Heart left ventricle (tissue), 13 donors: ENCODE results near the gene LPIN1.

ENCODE experiments used
- CTCF ChIP-seq, 12 donors: fragments of 200-600 bp; sonication (generic) in 4 of 12; IDR thresholded peaks; one replicate each; pipeline versions ENCODE4 v1.5.0 to v1.8.0; 2018 to 2022; ENCODE audit warnings: antibody characterized with exemption in 12 of 12, mild to moderate bottlenecking in 5 of 12
- POLR2A ChIP-seq, 2 donors: fragments of 450-650 bp; IDR thresholded peaks; one replicate each; pipeline ENCODE4 v1.6.1; 2017; ENCODE audit warnings: antibody characterized with exemption in 2 of 2, mild to moderate bottlenecking in 2 of 2, moderate library complexity in 2 of 2
- donor health status: ischemic (EF 13 %, LVEDD 7.1; RV severe dilation, severe dysfunction).
- donor health status: DM: no; HTN: yes; CAD: no.
- donor health status: DM: no; HTN: no; CAD: no.
- donor health status: ischemic (EF 25% LVEDD 6.9; RV normal size, moderate dysfunction).
- donor health status: ischemic (EF 25% LVEDD 5.7; RV mildly dilated, moderate dysfunction).
- donor health status: ischemic (EF 35%, LVEDD 5.7; RV mildly dilated, moderate dysfunction).
- donor health status: nonischemic (EF 11% LVEDD 7.7; RV severe dilation, severe dysfunction).
- donor health status: DM: yes; HTN: yes; CAD: no.
- donor health status: PGD.
- donor health status: ischemic (EF 29% LVEDD 5.4; RV normal size, mild dysfunction).
- donor health status: nonischemic (EF 23%, LVEDD 6.1; RV moderate dilation, normal function).

GRCh38 chr2:11876436-11876835 is 130.0 kb downstream of the LPIN1 start:
- TF ChIP-seq POLR2A (IDR thresholded peaks at IDR 0.05) (no peak), CTCF (IDR thresholded peaks at IDR 0.05) (no peak)
